Measurements from ENCODE around the gene TLE1.

Gene TLE1

DNA sequence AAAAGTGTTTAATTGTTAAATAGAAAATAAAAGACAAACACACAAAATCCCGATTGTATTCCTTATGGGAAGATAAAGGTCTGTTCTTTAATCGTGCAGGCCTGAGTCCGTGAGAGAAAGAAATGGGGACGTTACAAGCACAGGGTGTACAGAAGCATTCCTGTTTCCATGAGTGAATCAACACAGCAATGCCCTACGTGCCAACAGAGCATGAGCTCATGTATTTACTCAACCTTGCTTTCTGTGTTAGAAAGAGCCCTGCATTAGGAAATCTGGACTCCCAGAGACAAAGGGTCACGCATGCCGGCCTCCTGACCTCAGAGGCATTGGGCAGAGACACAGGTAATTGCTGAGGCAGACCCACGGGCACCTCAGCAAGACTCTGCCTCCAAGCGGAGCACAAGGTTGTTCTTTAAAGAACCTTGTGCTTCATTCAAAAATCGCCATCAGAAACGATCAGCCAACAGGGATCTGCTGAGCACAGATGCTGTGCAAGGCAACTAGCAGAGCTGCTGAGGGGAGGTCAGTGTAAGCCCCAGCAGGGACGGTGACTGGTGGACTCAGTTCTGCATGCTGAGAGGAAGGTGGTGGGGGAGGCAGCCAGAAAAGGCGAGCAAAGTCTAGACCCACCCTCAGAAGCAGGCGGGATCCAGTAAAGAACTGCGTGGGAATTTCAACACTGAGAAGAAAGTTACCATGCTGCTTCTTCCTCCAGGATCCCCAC lies 101.0 kb downstream of the TLE1 start:
- no peak for TF ChIP-seq GATA1 (IDR thresholded peaks at IDR 0.05; ENCODE audit: low read depth, low read length)
- TF ChIP-seq POLR2A (IDR thresholded peaks at IDR 0.05; ENCODE audit: low read length) = no peak
- DNase-seq = no peak

DNA sequence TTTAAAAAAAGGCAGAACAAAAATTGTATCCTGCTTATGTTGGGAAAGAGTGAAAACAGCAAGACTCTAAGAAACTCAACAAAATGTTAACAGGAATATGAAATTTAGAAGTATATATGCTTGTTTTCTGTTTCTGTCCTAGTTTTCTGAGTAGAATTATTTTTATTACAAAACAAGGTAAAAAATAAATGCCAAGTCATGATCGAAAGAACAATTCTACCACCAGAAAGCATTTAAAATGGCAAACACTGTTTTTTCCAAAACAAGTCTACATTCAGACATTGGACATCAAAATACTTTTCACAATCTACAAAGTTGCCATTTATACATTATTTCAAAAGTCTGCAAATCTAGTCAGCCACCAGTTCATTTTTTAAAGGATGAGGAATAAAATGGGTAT lies 102.6 kb downstream of the TLE1 start:
- TF ChIP-seq POLR2A (IDR thresholded peaks at IDR 0.05; ENCODE audit: low read length) (no peak), GATA1 (IDR thresholded peaks at IDR 0.05; ENCODE audit: low read depth, low read length) (no peak)
- no peak for DNase-seq

DNA sequence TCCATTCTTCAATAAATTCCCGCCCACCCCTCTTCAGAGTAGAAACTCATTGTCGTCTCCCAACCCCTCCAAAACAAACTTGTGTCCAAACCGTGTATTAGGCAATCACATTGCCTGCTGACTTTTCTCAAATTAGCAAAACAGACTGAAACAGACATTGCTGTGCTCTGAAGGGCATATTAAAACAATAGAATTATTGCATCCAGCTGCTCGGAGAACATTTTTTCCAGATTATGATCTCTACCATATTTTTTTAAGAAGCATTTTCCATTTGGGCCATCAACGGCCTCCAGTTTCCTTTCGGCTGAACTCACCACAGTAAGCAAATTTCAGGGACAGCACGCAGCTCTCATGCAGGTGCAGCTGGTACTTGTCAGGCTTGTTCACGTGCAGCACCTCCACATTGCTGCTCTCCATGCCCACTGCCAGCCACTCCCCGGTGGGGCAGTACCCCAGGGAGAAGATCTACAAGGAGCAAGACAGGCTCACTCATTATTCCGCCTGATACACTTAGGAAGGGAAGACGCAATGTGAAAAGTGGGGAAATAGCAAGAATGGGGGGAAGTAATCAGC lies 104.1 kb downstream of the TLE1 start:
- no peak for DNase-seq
- TF ChIP-seq GATA1 (IDR thresholded peaks at IDR 0.05; ENCODE audit: low read depth, low read length) = no peak
- TF ChIP-seq POLR2A (IDR thresholded peaks at IDR 0.05; ENCODE audit: low read length) = no peak

DNA sequence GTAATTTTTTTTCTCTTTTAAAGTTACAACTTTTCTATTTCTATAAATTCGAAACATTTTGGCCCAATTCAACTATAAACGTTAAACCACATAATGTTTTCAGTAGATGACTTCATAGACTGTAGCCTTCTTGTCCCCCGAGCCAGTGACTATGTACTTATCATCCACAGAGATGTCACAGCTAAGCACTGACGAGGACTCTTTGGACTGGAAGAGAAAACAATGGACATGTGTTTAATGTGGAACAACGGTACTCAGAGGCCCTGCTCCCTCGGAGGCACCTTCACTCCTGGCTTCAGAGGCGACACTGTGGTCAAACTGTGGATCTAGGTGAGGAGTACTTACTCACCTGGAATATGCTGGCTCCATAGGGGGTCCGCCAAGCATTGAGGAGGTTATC lies 105.2 kb downstream of the TLE1 start:
- DNase-seq = no peak

DNA sequence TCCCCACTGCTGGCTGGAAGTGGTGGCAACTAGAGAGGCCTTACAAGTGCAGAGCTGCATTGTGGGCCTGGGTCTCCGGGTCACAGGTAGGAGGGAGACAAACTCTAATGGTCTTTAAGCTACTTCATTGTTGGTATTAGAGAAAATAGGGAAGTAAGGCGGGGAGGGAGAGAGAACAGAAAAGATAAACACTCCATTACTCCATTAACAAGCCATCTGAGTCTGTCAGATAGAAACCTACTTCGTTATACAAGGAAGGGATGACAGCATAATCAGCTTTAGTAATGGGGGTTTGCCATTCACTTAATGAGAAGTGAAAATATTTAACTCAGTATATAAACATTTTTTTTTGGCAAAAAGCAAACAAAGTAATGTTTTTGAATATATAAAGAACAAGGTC lies 107.4 kb downstream of the TLE1 start:
- no peak for TF ChIP-seq GATA1 (IDR thresholded peaks at IDR 0.05; ENCODE audit: low read depth, low read length)
- TF ChIP-seq POLR2A (IDR thresholded peaks at IDR 0.05; ENCODE audit: low read length) = no peak
- DNase-seq = peak in 1 of 2 experiments; percentile 3

More for the DNA sequence above, 105.2 kb downstream of the TLE1 start:
- no peak for TF ChIP-seq POLR2A (IDR thresholded peaks at IDR 0.05; ENCODE audit: low read length)
- no peak for TF ChIP-seq GATA1 (IDR thresholded peaks at IDR 0.05; ENCODE audit: low read depth, low read length)

DNA sequence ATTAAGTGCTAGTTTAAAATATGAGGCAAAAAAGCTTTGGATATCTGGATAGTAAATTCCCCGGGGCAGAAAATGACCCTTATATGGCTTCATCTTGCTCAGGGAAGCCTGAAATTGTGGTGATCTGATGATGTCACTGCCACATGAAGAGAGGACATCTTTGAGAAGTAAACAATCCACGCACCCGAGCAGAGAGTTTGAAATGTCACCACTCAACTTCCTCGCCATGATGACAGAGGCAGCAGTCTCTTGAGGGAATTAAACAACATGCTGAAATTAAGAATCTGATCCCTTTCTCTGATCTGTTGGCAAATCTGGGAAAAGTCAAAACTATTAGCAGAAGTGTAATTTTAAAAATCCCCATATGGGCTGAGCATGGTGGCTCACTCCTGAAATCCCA lies 110.0 kb downstream of the TLE1 start:
- no peak for TF ChIP-seq POLR2A (IDR thresholded peaks at IDR 0.05; ENCODE audit: low read length)
- no peak for TF ChIP-seq GATA1 (IDR thresholded peaks at IDR 0.05; ENCODE audit: low read depth, low read length)
- no peak for DNase-seq

DNA sequence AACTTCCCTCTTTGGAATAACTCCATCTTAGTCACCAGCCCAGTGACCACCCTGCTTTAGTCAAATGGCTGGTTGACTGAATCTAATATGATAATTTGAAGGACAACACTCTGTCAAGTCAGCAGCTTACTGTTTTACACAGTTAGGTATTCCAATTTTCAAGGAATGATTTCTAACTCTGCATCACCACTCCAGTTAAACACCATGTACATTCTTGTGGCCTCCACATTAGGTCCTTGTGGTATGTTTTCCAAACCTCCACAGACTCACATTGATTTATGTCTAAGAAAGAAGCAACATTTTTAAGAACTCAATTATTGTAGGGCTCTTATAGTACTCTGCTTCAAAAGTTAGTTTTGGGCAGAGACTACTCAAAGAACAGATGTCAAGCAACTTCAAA lies 110.7 kb downstream of the TLE1 start:
- TF ChIP-seq GATA1 (IDR thresholded peaks at IDR 0.05; ENCODE audit: low read depth, low read length) (no peak), POLR2A (IDR thresholded peaks at IDR 0.05; ENCODE audit: low read length) (no peak)
- no peak for DNase-seq

DNA sequence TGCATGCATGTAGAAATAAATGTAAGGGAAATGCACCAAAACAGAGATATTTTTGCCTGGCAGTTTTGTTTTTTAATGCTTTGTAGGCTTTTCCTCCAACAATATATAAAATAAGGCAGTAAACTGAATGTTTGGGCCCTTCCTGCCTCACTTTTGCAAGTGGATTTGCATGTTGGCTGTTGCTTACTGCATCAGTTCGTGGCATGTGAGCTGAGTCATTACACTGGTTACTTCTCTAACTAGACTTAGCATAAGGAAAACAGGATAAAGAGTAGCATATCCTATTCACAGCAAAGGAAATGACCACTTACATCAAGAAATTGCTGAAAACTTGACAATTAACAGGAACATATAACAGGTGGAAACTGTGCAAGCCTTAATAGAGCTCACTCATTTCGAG lies 113.4 kb downstream of the TLE1 start:
- TF ChIP-seq GATA1 (IDR thresholded peaks at IDR 0.05; ENCODE audit: low read depth, low read length) (no peak), POLR2A (IDR thresholded peaks at IDR 0.05; ENCODE audit: low read length) (no peak)
- DNase-seq = no peak

DNA sequence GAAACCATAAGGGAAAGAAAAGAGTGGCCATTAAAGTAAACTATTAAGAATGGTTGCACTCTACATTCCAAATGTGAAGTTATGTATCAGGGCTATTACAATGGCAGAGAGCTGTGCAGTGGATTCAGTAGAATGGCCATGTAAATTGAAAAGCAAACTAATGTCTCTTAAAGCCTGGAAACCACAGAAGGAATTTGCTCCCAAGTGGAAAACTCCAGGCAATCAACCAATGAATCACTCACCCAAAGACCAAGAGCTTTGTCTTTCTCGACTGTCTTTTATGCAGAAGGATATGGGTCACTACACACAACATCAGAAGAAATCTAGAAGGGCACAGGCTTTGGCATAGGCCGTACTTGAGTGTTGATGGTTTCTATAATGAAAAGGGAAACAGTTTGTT lies 114.9 kb downstream of the TLE1 start:
- TF ChIP-seq POLR2A (IDR thresholded peaks at IDR 0.05; ENCODE audit: low read length) (no peak), GATA1 (IDR thresholded peaks at IDR 0.05; ENCODE audit: low read depth, low read length) (no peak)

DNA sequence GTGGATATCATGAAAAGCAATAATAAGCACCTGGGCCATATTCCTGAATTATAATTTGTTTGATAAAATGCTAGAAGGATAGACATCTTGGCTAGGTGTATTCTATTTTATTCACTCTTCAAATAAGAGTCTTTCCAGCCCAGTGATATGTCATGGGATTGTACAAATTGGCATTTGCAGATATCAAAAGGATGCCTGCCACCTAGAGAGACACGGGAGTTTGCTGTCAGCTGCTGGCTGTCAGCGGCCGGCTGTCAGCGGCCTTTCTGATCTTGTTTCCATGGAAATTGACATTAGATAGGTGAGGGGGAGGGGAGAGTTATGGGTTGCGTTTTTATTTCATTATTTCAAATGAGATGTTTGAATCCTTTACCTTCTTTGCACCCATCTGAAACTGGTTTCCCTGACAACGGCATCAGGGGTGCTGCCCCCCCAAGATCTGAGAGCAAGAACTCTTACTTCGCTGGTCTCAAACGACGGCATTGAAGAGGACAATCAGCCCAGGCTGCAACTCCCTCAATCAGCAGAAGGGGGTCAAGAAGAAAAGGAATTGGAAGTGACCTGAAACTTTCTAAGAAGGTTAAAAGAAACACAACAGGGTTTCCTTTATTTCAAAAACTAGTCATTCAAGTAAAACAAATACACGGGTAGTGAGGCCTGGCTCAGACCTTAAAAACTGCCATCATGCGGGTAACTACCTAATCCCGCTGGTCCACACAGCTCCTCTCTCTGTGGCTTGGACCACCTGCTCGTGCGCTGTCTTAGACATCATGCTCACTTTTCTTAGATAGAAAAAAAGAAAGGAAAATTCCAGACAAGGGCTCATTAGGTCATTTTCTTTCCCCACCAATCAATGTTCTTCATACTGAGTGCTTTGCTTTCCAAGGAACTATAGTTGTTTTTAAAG lies 115.7 kb downstream of the TLE1 start:
- TF ChIP-seq POLR2A (IDR thresholded peaks at IDR 0.05; ENCODE audit: low read length) = no peak
- no peak for TF ChIP-seq GATA1 (IDR thresholded peaks at IDR 0.05; ENCODE audit: low read depth, low read length)
- DNase-seq = no peak

More for the DNA sequence above, 114.9 kb downstream of the TLE1 start:
- no peak for DNase-seq

DNA sequence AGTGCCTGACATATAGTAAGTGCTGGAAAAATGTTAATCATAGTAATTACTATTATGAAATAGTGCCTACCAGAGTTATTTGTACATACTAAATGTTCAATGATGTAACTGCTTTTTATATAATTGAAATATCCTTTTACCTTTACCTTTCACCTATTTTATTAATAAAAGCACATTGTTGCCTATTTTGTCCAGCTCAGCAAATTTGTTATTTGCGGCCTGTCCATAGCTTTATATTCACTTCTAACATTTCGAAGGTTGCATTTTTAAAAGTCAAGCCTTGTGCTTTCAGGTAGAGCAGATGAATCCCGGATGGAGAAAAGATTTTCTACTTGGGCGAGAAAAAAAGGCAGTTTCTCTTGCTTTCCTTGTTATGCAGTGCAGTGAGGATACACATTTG lies 119.3 kb downstream of the TLE1 start:
- no peak for DNase-seq
- TF ChIP-seq POLR2A (IDR thresholded peaks at IDR 0.05; ENCODE audit: low read length) = no peak

DNA sequence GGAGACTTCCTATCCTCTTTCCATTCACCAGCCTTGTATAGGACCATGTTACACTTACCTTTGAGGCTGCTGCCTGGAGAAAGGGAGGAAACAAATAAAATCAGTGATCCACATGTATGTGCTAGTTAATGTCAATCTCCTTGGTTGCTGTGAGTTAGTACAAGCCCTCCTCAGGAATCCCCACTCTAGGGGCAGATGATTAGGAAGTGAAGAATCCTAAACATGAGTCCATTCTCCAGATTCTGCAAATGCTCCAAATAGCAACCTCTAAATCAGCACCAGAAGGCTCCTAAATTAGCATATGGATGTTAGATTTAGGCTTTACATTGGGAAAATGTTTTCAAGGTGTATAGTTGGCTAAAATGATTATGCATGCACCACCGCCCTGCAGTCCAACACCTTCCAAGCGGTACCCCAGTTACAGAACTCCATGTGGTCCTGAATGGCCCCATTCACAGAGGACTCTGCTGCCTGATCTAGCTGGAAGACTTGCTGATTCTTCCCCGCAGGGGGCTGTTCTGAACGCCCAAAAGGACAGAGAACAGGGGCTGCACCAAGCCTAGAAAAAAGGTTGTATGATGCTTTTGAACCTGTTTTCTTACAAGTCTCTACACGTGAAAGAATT lies 123.2 kb downstream of the TLE1 start:
- TF ChIP-seq GATA1 (IDR thresholded peaks at IDR 0.05; ENCODE audit: low read depth, low read length) (no peak), POLR2A (IDR thresholded peaks at IDR 0.05; ENCODE audit: low read length) (no peak)
- DNase-seq = no peak

DNA sequence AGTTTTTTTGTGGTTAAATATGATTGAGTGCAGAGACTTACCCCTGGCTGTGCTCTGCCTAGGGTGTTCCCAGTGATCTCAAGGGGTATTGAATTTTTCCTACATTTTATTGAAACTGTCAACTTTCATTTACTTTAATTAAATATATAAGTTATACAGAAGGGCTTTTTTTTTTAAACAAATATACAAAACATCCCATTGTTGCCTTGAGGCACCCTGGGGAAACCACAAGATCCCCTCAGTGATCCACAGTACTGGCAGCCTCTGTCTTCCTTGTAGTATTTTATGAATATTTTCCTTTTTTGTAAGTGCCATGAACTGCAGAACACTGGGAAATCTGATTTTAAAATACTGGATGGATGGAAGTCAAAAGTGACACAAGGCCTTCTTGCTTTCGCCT lies 123.7 kb downstream of the TLE1 start:
- no peak for TF ChIP-seq GATA1 (IDR thresholded peaks at IDR 0.05; ENCODE audit: low read depth, low read length)
- TF ChIP-seq POLR2A (IDR thresholded peaks at IDR 0.05; ENCODE audit: low read length) = no peak
- no peak for DNase-seq

DNA sequence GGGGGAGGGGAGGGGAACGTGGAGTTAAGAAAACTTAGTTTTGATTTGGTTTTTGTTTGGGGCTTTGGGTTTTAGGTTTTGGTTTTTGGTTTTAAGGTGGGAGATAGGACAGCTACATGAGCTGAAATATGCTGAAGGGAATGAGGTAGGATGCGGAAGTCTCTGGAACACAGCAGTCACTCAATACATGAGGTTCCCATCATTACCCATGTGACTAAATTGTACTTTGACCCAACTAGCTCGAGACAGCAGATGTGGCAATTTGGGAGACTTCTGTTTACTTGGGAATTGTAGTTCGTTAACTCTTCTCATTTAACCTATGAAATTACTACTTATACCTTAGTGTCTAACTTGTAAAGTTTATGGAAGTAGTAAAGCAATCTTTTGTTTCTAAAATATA lies 124.2 kb downstream of the TLE1 start:
- DNase-seq = no peak
- no peak for TF ChIP-seq GATA1 (IDR thresholded peaks at IDR 0.05; ENCODE audit: low read depth, low read length)
- TF ChIP-seq POLR2A (IDR thresholded peaks at IDR 0.05; ENCODE audit: low read length) = no peak

All from erythroblast (primary cell).